K562 (cell line): ENCODE measurements around the gene VPS11. TPM values are rescaled to one million over a fixed set of nuclear protein-coding genes. Genes with fewer than 3 reads are reported as not detected.

ENCODE experiments used
- ATAC-seq: fragments of 200-7000 bp; cut with Tn5 transposase; 3 replicates; pipeline ENCODE4 v1.9.1; 2020; ENCODE audit warnings: moderate library complexity
- BruUV-seq: library from RNA; stranded (reverse); fragments of 400-500 nt; replicated peaks from 2 replicates; lab custom pipeline; 2021; lab: Mats Ljungman, UMichigan
- CTCF ChIA-PET: fragments of 300-600 bp; formaldehyde crosslinking; extraction: SDS; loops from one replicate; lab custom pipeline; 2021; ENCODE audit warnings: low intra/inter-chr PET ratio; lab: Yijun Ruan, JAX
- POLR2A ChIA-PET: fragments of 300-600, 350-650 bp; sonication (Branson Sonifier 250); formaldehyde crosslinking; extraction: SDS; loops from one replicate; lab custom pipeline; 2021; ENCODE audit warnings: antibody characterized with exemption, inconsistent platforms; lab: Yijun Ruan, JAX
- DNase-seq, 4 experiments: peaks; one replicate each; pipeline versions ENCODE4 v3.0.0 to v3.0.0-alpha.2; 2011 to 2018; ENCODE audit warnings: low spot score in 3 of 4, mixed read lengths in 3 of 4; ENCODE audit errors: extremely low read depth in 1 of 4
- FAIRE-seq: peaks from 2 replicates; lab custom pipeline; 2011; peaks lifted over from hg19 to GRCh38; lab: Jason Lieb, UNC
- H2AFZ ChIP-seq: 2 replicates; pipeline ENCODE4 v1.6.0; 2011; ENCODE audit warnings: low read depth, low read length, control low read depth, inconsistent platforms
- H3K27ac ChIP-seq: fragments of 200-600 bp; 3 replicates; pipeline ENCODE4 v1.8.0; 2011; ENCODE audit warnings: low read depth, mild to moderate bottlenecking, control low read depth, inconsistent platforms, low read length, moderate library complexity, mixed read lengths; ENCODE audit errors: extremely low read depth
- H3K27me3 ChIP-seq, 2 experiments: fragments of 300-600 bp in 1 of 2; 2 replicates in 1 of 2; 3 replicates in 1 of 2; pipeline versions ENCODE4 v1.6.0 to v1.8.0; 2011; ENCODE audit warnings: inconsistent platforms in 2 of 2, low read length in 2 of 2, mild to moderate bottlenecking in 1 of 2, mixed read lengths in 1 of 2, moderate library complexity in 1 of 2; ENCODE audit not compliant: control insufficient read depth in 2 of 2, insufficient read depth in 2 of 2
- H3K36me3 ChIP-seq: fragments of 300-600 bp; 3 replicates; pipeline ENCODE4 v1.8.0; 2011; ENCODE audit warnings: mild to moderate bottlenecking, low read length, inconsistent platforms; ENCODE audit not compliant: control insufficient read depth, insufficient read depth
- H3K4me1 ChIP-seq, 2 experiments: fragments of 200-600 bp in 1 of 2; replicated peaks in 1 of 2; 2 replicates in 1 of 2; 3 replicates in 1 of 2; pipeline versions ENCODE4 v1.5.1 to v1.8.0; 2011; ENCODE audit warnings: inconsistent platforms in 2 of 2, low read length in 2 of 2, mild to moderate bottlenecking in 1 of 2, mixed read lengths in 1 of 2, moderate library complexity in 1 of 2; ENCODE audit not compliant: control insufficient read depth in 2 of 2, insufficient read depth in 2 of 2
- H3K4me2 ChIP-seq: 2 replicates; pipeline ENCODE4 v1.6.1; 2011; ENCODE audit warnings: low read length, control low read depth, inconsistent platforms, mixed read lengths; ENCODE audit not compliant: insufficient read depth
- H3K4me3 ChIP-seq: fragments of 200-600 bp; sonication (generic), shearing (Covaris generic); 2 replicates; pipeline ENCODE4 v1.5.1; 2016; ENCODE audit warnings: control low read depth, inconsistent platforms
- H3K79me2 ChIP-seq: fragments of 200-600 bp; 3 replicates; pipeline ENCODE4 v1.8.0; 2011; ENCODE audit warnings: low read length, inconsistent platforms; ENCODE audit not compliant: control insufficient read depth, insufficient read depth
- H3K9ac ChIP-seq, 2 experiments: 2 replicates each; pipeline versions ENCODE4 v1.6.0 to v1.6.1; 2011; ENCODE audit warnings: low read depth in 2 of 2, low read length in 2 of 2, control low read depth in 1 of 2, inconsistent platforms in 1 of 2, mild to moderate bottlenecking in 1 of 2, mixed read lengths in 1 of 2; ENCODE audit not compliant: insufficient read depth in 1 of 2
- H3K9me1 ChIP-seq: one replicate; pipeline ENCODE4 v1.6.0; 2011; ENCODE audit warnings: inconsistent platforms, mild to moderate bottlenecking, low read length, moderate library complexity; ENCODE audit not compliant: control insufficient read depth, insufficient read depth
- H3K9me3 ChIP-seq: replicated peaks from 2 replicates; pipeline ENCODE4 v1.5.1; 2011; ENCODE audit warnings: low read depth, low read length, inconsistent platforms; ENCODE audit not compliant: control insufficient read depth, insufficient read depth
- H4K20me1 ChIP-seq: replicated peaks from 2 replicates; pipeline ENCODE4 v1.6.1; 2011; ENCODE audit warnings: low read length, inconsistent platforms, mixed read lengths; ENCODE audit not compliant: control insufficient read depth, insufficient read depth
- CEBPB ChIP-seq: fragments of 450-650 bp; IDR thresholded peaks from 2 replicates; pipeline ENCODE4 v1.6.1; 2016; ENCODE audit warnings: missing genetic modification characterization, missing compliant biosample characterization
- CHD1 ChIP-seq: fragments of 200-600 bp; sonication (generic); IDR thresholded peaks from one replicate; pipeline ENCODE4 v1.6.1; 2012; ENCODE audit warnings: mild to moderate bottlenecking, moderate library complexity, low read length, inconsistent platforms
- CREM ChIP-seq: IDR thresholded peaks from 2 replicates; pipeline ENCODE4 v1.6.1; 2014; ENCODE audit warnings: antibody characterized with exemption, low read depth
- HMG20B ChIP-seq: fragments of 250-450 bp; sonication (Bioruptor Pico); IDR thresholded peaks from 2 replicates; pipeline ENCODE4 v1.5.0; 2021; ENCODE audit warnings: mild to moderate bottlenecking
- MEF2A ChIP-seq: IDR thresholded peaks from 2 replicates; pipeline ENCODE4 v1.6.1; 2011; ENCODE audit warnings: low read depth, mild to moderate bottlenecking, low read length, moderate library complexity; ENCODE audit not compliant: control insufficient read depth
- RAD51 ChIP-seq: fragments of 450-650 bp; IDR thresholded peaks from 2 replicates; pipeline ENCODE4 v1.7.1; 2016; ENCODE audit warnings: low read depth, mild to moderate bottlenecking, borderline replicate concordance
- ZBED1 ChIP-seq: IDR thresholded peaks from 2 replicates; pipeline ENCODE4 v1.6.1; 2014
- ZBTB17 ChIP-seq: fragments of 450-650 bp; formaldehyde crosslinking; IDR thresholded peaks from 2 replicates; pipeline ENCODE4 v1.4.0; 2020; ENCODE audit warnings: mild to moderate bottlenecking
- ZFX ChIP-seq: sonication (generic); formaldehyde crosslinking; IDR thresholded peaks from 2 replicates; pipeline ENCODE4 v1.8.0; 2022; ENCODE audit warnings: mild to moderate bottlenecking, missing genetic modification reagents, moderate library complexity
- WGBS: fragments of 100-300 bp; shearing (Covaris generic); methylation state at CpG from one replicate; pipeline ENCODE4 v1.1.6; 2016; ENCODE audit warnings: low coverage, mixed read lengths; ENCODE audit not compliant: insufficient coverage; ENCODE audit errors: missing lambda C conversion rate; 5-methylcytosine and 5-hydroxymethylcytosine counted together
- in situ Hi-C: fragments of 300-500 bp; cut with MboI; formaldehyde crosslinking; loops from 4 replicates; pipeline ENCODE4 v1.15.0; 2018; ENCODE audit warnings: inconsistent platforms, mixed read lengths
- intact Hi-C: fragments of 100-400 bp; cut with micrococcal nuclease; formaldehyde crosslinking; loops from 2 replicates; pipeline ENCODE4 v1.14.2; 2022
- polyA plus RNA-seq, 8 experiments: library from polyadenylated mRNA; depleted of rRNA in 4 of 8; stranded (reverse) in 5 of 8; unstranded in 3 of 8; fragments of >200 nt; fragmentation: Nextera tagmentation in 2 of 8; fragmentation: Illumina TruSeq in 1 of 8; extraction: Ambion mirVana in 2 of 8; extraction: Trizol in 1 of 8; gene quantifications; 2 replicates each; pipeline versions ENCODE4 v1.2.1 to v1.2.3, GENCODE V29; 2011 to 2014; ENCODE audit warnings: inconsistent platforms in 1 of 8, missing spikeins in 1 of 8
- total RNA-seq, 7 experiments: library from RNA; depleted of rRNA in 6 of 7; stranded (reverse); fragments of >200 nt in 6 of 7; fragmentation: Illumina TruSeq in 2 of 7; extraction: Trizol in 2 of 7; gene quantifications; 2 replicates each; pipeline versions ENCODE4 v1.2.1 to v1.2.3, GENCODE V29; 2011 to 2021; ENCODE audit warnings: low replicate concordance in 1 of 7

Gene VPS11
- total and polyA plus RNA-seq, 9 of the 15 experiments (the other 6 are each of a cell fraction or from before 2014, with no cell fraction given) = 14.1 to 35.5 (median 27.5) TPM

DNA sequence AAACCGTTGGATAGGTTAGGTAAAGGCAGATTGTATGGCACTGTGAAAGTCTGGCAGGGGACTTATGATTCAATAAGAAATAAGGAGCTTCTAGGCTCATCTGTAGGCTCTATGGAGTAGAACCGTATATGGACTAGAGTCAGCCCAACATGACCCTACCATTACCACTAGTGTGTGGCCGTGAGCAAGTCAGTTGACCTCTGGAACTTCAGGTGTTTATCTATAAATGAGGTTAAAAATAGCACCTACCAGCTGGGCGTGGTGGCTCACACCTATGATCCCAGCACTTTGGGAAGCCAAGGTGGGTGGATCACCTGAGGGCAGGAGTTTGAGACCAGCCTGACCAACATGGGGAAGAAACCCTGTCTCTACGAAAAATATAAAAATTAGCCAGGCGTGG lies 58.2 kb downstream of the VPS11 start:
- Histone ChIP-seq H2AFZ (no peak overlapping the region), H3K4me2 (no peak overlapping the region), H3K36me3 (peaks cover 28% of the 10 kb centered on the region; the same call in 1 of the 3 replicates), H3K4me3 (no peak overlapping the region), H3K9me1 (no peaks in the 10 kb centered on the region), H3K27me3 (no peaks in the 10 kb centered on the region), H3K9me3 (no peaks in the 10 kb centered on the region), H4K20me1 (no peaks in the 10 kb centered on the region), H3K9ac (no peak overlapping the region), H3K79me2 (peaks cover 20% of the 10 kb centered on the region), H3K4me1 (peaks cover 5 to 12% of the 10 kb centered on the region in 2 experiments; a peak in 4 of 5 replicates), H3K27ac (no peak overlapping the region)
- ATAC-seq (no peak), DNase-seq (peak in 1 of 4 experiments; percentile 19), FAIRE-seq (no peak)
- TF ChIP-seq MEF2A (0 out of 2 replicates have a peak, but pooled peaks have one; percentile 55), CEBPB (no peak)
- ChIA-PET CTCF (no interaction called here), POLR2A (interaction anchor here (1.2 to 1.5 kb wide), 2 partner anchors 19 to 31 kb away, joined by 5 read pairs; partner anchors contain the start of gene C2CD2L)
- no TSS peak for BruUV-seq
- WGBS = 60% methylated on average over 6 of the region's 6 CpGs
- intact Hi-C loops = no loop called here
- in situ Hi-C loops = no loop called here

DNA sequence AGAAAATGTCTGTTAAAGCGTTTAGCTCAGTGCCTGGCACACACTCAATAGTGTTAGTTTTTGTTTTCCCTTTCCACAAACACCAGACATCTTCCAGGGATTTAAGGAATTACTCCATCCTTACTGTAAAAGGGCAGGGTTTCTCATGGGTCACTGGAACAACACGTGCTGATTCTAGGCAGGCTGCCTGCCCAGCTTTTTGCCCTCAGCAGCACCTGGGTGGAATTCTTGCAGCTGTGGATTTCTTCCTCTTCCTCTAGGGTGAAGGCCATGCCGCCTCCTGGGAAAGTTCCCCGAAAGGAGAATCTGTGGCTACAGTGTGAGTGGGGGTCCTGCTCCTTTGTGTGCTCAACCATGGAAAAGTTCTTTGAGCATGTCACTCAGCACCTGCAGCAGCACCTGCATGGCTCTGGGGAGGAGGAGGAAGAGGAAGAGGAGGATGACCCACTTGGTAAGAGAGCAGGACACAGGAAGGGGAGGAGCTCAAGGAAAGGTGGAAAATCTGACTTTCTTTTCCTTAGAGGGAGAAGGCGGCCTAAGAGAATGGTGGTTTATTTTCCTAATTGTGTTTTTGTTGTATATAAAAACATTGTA lies 59.2 kb downstream of the VPS11 start:
- H3K9me3 ChIP-seq = no peaks in the 10 kb centered on the region
- H3K4me2 ChIP-seq = no peak overlapping the region
- in situ Hi-C loops = no loop called here
- no peak overlapping the region for H2AFZ ChIP-seq
- CTCF ChIA-PET = no interaction called here
- no peak for DNase-seq
- no peaks in the 10 kb centered on the region for H4K20me1 ChIP-seq
- no peak overlapping the region for H3K4me3 ChIP-seq
- H3K36me3 ChIP-seq = peaks cover 34% of the 10 kb centered on the region; the same call in 1 of the 3 replicates
- TF ChIP-seq ZBED1 = no peak
- no peak for TF ChIP-seq CREM
- no peak for TF ChIP-seq CHD1
- no peak for TF ChIP-seq HMG20B (CRISPR knock-in tag)
- no peak for TF ChIP-seq RAD51
- TF ChIP-seq ZFX (CRISPR knock-in tag) = no peak
- TF ChIP-seq ZBTB17 (CRISPR knock-in tag) = no peak
- no peaks in the 10 kb centered on the region for H3K9me1 ChIP-seq
- no TSS peak for BruUV-seq
- H3K79me2 ChIP-seq = peaks cover 15% of the 10 kb centered on the region
- POLR2A ChIA-PET = interaction anchor here (0.7 to 1.5 kb wide), 4 partner anchors 20 to 39 kb away, joined by 4 to 5 read pairs (median 4); partner anchors contain the start of genes ABCG4 and C2CD2L
- intact Hi-C loops = no loop called here
- WGBS = 65% methylated on average over 5 of the region's 5 CpGs
- no peak; the same call in 2 of the 3 replicates for ATAC-seq
- no peak overlapping the region for H3K27ac ChIP-seq
- FAIRE-seq = no peak
- peak overlapping the region in 1 of 2 experiments; percentile 74; a peak in 1 of 4 replicates for H3K9ac ChIP-seq
- no peaks in the 10 kb centered on the region for H3K27me3 ChIP-seq
- peaks cover 4 to 5% of the 10 kb centered on the region in 2 experiments; a peak in 4 of 5 replicates for H3K4me1 ChIP-seq
